ENCODE measurements around the gene DQX1. TPM values are rescaled to one million over a fixed set of nuclear protein-coding genes. Genes with fewer than 3 reads are reported as not detected.
A peak's percentile ranks its signal among the peaks of the same experiment; 100 is the strongest.

DQX1 gene
- total RNA-seq, 2 experiments from 2014 or later, result 0.50 to 0.96 TPM

GRCh38 chr2:74538881-74539339, 12.9 kb upstream of the DQX1 start:
- intact Hi-C loops (cut with micrococcal nuclease), result no loop called here
- no peak for DNase-seq
- H3K27me3 Mint-ChIP-seq, result peaks cover 16% of the 10 kb centered on the region
- no peak overlapping the region for H3K27ac Mint-ChIP-seq
- CTCF ChIA-PET, result interaction anchor here (0.9 to 1.7 kb wide), 9 partner anchors 9 to 57 kb away, joined by 3 to 4 read pairs (median 4); partner anchors contain the start of genes AUP1, HTRA2 and LOXL3
- no peak for ATAC-seq
- no peaks in the 10 kb centered on the region for H3K36me3 Mint-ChIP-seq (ENCODE audit: low read depth)
- no peaks in the 10 kb centered on the region for H3K9me3 Mint-ChIP-seq
- no peaks in the 10 kb centered on the region for H3K4me1 Mint-ChIP-seq (ENCODE audit: low read depth)
- TF ChIP-seq CTCF (IDR thresholded peaks at IDR 0.05), result no peak
- H3K4me3 Mint-ChIP-seq, result no peak overlapping the region
- POLR2A ChIA-PET, result interaction anchor here (1.6 kb wide), 1 partner anchor 19 kb away, joined by 4 read pairs; no protein-coding TSS in a partner anchor

- CTCF ChIA-PET, result no interaction called here
- intact Hi-C loops (cut with micrococcal nuclease), result no loop called here
- H3K27me3 Mint-ChIP-seq, result peaks cover 11% of the 10 kb centered on the region
These were observed 11.1 kb upstream of the DQX1 start for GRCh38 chr2:74537140-74537539.

GRCh38 chr2:74536166-74536950, 10.3 kb upstream of the DQX1 start:
- ChIA-PET POLR2A (no interaction called here), CTCF (interaction anchor here (1.2 kb wide), 1 partner anchor 8 kb away, joined by 3 read pairs; no protein-coding TSS in a partner anchor)
- peak; percentile 71 for ATAC-seq
- Mint-ChIP-seq H3K4me3 (no peak overlapping the region), H3K27ac (no peak overlapping the region), H3K27me3 (peaks cover 9% of the 10 kb centered on the region), H3K4me1 (ENCODE audit: low read depth) (peaks cover 11% of the 10 kb centered on the region), H3K9me3 (no peaks in the 10 kb centered on the region), H3K36me3 (ENCODE audit: low read depth) (peaks cover 18% of the 10 kb centered on the region)
- intact Hi-C loops (cut with micrococcal nuclease), result no loop called here
- peak; percentile 17 for DNase-seq
- TF ChIP-seq CTCF (IDR thresholded peaks at IDR 0.05), result no peak

More at GRCh38 chr2:74537140-74537539, 11.1 kb upstream of the DQX1 start:
- TF ChIP-seq CTCF (IDR thresholded peaks at IDR 0.05), result no peak
- DNase-seq (no peak), ATAC-seq (no peak)
- H3K4me1 Mint-ChIP-seq (ENCODE audit: low read depth), result peaks cover 3% of the 10 kb centered on the region
- H3K4me3 Mint-ChIP-seq, result no peak overlapping the region
- POLR2A ChIA-PET, result no interaction called here
- no peak overlapping the region for H3K27ac Mint-ChIP-seq
- peaks cover 10% of the 10 kb centered on the region for H3K36me3 Mint-ChIP-seq (ENCODE audit: low read depth)
- H3K9me3 Mint-ChIP-seq, result no peaks in the 10 kb centered on the region

GRCh38 chr2:74535440-74535965, 9.5 kb upstream of the DQX1 start:
- peaks cover 26% of the 10 kb centered on the region for H3K36me3 Mint-ChIP-seq (ENCODE audit: low read depth)
- POLR2A ChIA-PET, result no interaction called here
- no peak overlapping the region for H3K27ac Mint-ChIP-seq
- no peaks in the 10 kb centered on the region for H3K9me3 Mint-ChIP-seq
- no peak overlapping the region for H3K4me3 Mint-ChIP-seq
- intact Hi-C loops (cut with micrococcal nuclease), result no loop called here
- DNase-seq (no peak), ATAC-seq (no peak)
- peaks cover 19% of the 10 kb centered on the region for H3K4me1 Mint-ChIP-seq (ENCODE audit: low read depth)
- no peak for TF ChIP-seq CTCF (IDR thresholded peaks at IDR 0.05)
- CTCF ChIA-PET, result interaction anchor here (1.2 kb wide), 1 partner anchor 9 kb away, joined by 3 read pairs; no protein-coding TSS in a partner anchor
- peaks cover 6% of the 10 kb centered on the region for H3K27me3 Mint-ChIP-seq

GRCh38 chr2:74534411-74534810, 8.4 kb upstream of the DQX1 start:
- Mint-ChIP-seq H3K4me3 (no peak overlapping the region), H3K27me3 (peaks cover 4% of the 10 kb centered on the region), H3K27ac (no peak overlapping the region), H3K9me3 (no peaks in the 10 kb centered on the region), H3K4me1 (ENCODE audit: low read depth) (peaks cover 19% of the 10 kb centered on the region), H3K36me3 (ENCODE audit: low read depth) (peaks cover 27% of the 10 kb centered on the region)
- ChIA-PET CTCF (interaction anchor here (6.4 kb wide), 1 partner anchor 55 kb away, joined by 54 read pairs; no protein-coding TSS in a partner anchor), POLR2A (interaction anchor here (1.1 kb wide), 1 partner anchor 33 kb away, joined by 3 read pairs; no protein-coding TSS in a partner anchor)
- DNase-seq, result no peak
- no peak for ATAC-seq
- intact Hi-C loops (cut with micrococcal nuclease), result loop anchor here (5.0 kb wide), 2 partner anchors 52 to 53 kb away; partner anchors contain the start of genes CCDC142 and TTC31
- no peak for TF ChIP-seq CTCF (IDR thresholded peaks at IDR 0.05)
